ENCODE data around the gene KIF5B.
"Not testable (repeated sequence)": the region's sequence is repeated elsewhere in the genome, so short reads cannot be mapped to it uniquely, and the experiment has no call there.

Gene KIF5B

DNA sequence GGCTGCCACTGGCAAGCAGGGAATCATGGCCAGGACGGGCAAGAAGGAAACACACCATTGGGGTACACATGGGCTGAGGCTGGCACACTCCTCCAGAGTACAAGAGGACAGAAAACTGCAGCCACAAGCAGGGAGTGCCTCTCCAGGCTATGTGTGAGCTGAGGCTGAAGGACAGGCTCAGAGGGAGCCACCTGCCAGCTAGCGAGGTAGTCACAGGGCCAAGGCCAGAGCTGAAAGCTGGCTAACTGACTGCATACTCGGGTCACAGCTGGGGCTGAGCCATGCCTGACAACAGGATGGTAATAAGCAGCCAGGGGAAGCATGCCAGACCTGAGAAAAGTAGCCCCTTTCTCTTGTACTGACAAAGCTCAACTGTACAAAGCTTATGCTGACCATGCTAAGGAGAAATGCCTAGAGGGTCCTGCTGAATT is 52.0 kb downstream of the KIF5B start:
- no peak for DNase-seq

- no peak for DNase-seq
These were observed 53.7 kb downstream of the KIF5B start for GRCh38 chr10:32002531-32002930.

DNA sequence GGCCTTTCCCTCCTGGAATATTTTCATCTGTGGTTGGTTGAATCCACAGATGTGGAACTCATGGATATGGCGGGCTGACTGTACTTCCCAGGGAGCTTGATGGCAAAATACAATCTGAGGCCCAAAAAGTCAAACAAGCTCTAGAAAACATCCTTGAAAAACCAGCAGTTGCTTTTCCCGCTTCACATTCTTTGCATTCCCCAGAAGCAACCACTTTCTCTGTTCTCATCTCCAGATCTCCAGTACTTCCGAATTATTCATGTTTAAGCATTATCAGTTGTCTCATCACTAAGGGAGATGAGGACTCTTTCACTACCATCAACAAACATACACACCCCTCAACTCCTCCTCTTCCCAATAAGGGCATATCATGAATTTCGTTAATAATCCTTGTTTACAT is 55.3 kb downstream of the KIF5B start:
- no peak for DNase-seq

DNA sequence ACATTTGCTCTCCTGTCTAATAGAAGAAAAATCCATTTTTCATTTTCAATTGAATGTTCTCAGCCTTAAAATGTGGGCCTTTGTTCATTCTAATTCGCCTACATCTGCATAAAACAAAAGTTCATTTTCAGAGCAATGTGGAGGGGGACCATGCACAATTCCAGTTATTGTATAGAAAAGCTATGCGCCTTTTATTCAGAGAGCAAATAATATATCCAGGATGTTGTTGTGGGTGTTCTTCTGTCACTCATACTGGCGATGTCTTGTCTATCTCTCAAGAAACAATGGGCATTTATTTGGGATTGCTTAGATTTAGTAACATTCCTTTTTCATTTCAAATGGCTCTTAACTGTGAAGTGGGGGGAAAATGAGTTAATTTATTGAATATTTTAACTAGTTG is 56.4 kb downstream of the KIF5B start:
- no peak for DNase-seq

DNA sequence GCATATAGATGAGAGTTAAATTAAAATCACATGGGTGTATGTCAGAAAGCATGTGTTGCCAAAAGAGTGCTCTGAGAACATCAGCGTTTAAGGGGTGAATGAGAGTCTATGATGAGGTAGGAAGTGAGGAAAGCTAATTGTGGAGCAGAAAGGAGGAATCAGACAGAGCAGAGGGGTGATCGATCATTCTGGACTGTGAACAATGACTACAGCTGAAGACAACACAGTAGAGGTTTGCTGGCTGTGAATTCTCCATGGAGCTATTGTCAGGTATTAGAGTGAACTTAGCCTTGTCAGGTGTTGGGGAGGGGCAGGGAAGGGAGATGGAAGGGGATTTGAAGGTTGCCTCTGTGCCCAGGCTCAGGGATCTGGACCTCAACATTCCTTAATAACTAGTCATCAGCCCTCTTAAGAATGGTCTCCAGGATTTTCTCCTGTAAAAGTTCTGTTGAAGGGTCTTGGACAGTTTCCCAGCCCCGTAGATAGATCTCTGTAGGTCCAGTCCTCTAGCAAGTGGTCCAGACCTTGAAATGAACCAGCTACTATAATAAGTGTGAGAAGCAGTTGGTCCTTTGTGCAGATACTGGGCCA is 57.1 kb downstream of the KIF5B start:
- DNase-seq, result no peak

- no peak for DNase-seq
These were observed 61.3 kb downstream of the KIF5B start for GRCh38 chr10:31994926-31995325.

GRCh38 chr10:31990937-31991336 is 65.3 kb downstream of the KIF5B start:
- DNase-seq, result no peak

GRCh38 chr10:31987786-31988185 is 68.4 kb downstream of the KIF5B start:
- DNase-seq, result not testable (repeated sequence)

GRCh38 chr10:31982111-31982510 is 74.1 kb downstream of the KIF5B start:
- no peak for DNase-seq

GRCh38 chr10:31980471-31980870 is 75.8 kb downstream of the KIF5B start:
- no peak for DNase-seq

DNA sequence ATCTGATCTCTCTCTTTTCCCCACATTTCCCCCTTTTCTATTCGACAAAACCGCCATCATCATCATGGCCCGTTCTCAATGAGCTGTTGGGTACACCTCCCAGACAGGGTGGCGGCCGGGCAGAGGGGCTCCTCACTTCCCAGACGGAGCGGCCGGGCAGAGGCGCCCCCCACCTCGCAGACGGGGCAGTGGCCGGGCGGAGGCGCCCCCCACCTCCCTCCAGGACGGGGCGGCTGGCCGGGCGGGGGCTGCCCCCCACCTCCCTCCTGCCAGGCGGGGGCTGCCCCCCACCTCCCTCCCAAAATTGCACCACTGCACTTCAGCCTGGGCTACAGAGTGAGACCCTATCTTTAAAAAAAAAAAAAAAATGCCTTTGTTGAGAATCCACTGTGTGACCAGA is 77.2 kb downstream of the KIF5B start:
- DNase-seq, result not testable (repeated sequence)

GRCh38 chr10:31978156-31978483 is 78.1 kb downstream of the KIF5B start:
- DNase-seq, result no peak

- no peak for DNase-seq
These were observed 78.6 kb downstream of the KIF5B start for GRCh38 chr10:31977440-31978155.

GRCh38 chr10:31975157-31975765 is 81.0 kb downstream of the KIF5B start:
- DNase-seq, result no peak

GRCh38 chr10:31974434-31975124 is 81.6 kb downstream of the KIF5B start:
- DNase-seq, result no peak

DNA sequence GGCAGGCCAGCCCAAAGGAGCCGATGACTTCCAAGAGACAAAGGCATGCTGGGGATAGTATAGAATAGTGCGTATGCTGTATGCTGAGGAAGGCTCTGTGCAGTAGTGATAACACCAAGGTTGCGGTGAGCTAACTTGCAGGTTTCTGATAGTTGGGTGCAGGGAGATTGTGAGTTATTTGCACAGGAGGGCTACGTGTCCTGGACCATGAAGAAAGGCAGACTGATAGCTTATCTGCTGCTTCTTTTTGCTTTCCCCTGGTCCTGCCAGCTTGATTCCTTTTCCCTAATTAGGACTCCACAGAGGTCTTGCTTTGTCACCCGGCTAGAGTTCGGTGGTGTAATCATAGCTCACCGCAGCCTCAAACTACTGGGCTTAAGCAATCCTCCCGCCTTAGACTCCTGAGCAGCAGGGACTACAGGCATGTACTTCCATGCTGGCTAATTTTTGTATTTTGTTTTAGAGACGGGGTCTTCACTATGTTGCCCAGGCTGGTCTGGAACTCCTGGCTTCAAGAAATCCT is 83.6 kb downstream of the KIF5B start:
- no peak for DNase-seq

DNA sequence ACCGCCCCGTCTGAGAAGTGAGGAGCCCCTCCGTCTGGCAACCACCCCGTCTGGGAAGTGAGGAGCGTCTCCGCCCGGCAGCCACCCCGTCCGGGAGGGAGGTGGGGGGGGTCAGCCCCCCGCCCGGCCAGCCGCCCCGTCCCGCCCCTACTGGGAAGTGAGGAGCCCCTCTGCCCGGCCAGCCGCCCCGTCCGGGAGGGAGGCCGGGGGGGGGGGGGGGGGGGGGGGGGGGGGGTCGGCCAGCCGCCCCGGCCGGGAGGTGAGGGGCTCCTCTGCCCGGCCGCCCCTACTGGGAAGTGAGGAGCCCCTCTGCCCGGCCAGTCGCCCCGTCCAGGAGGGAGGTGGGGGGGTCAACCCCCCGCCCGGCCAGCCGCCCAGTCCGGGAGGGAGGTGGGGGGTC is 86.4 kb downstream of the KIF5B start:
- not testable (repeated sequence) for DNase-seq

- no peak for DNase-seq
These were observed 92.6 kb downstream of the KIF5B start for GRCh38 chr10:31963589-31963980.

DNA sequence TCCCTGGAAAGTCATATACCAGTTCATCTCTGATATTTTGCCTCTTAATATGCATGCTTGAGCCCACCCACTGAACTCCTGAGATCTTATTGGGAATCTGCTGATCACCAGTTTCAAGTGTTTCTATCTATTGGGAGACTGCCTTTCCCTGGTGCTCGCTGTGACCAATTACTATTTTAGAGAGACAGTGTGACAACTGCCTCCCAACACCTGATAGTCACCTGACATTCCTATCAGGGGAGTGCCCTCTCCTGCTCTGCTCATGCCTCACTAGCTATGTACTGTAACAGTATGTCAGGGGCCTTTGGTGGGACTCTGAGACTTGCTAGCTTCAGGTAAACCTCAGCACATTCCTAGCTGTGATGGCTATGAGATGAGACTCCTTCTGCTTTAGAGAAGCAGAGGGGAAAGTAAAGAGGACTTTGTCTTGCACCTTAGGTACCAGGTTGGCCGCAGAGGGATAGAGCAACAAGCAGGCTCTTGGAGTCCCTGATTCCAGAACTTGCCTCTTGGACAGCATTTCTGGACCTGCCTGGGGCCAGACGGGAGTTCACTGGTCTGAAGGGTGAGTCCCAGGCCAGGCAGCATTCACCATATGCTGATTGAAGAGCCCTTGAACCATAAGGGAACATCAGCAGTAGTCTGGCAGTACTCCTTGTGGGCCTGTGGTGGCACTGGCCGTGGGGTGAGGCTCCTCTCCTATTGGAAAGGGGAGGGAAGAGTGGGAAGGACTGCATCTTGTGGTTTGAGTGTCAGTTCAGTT is 93.2 kb downstream of the KIF5B start:
- no peak for DNase-seq

- no peak for DNase-seq
These were observed 94.7 kb downstream of the KIF5B start for GRCh38 chr10:31961277-31962074.

- no peak for DNase-seq
These were observed 96.6 kb downstream of the KIF5B start for GRCh38 chr10:31959461-31960173.
